GM12878 (cell line): Measurements from ENCODE around the gene ACACB.

Experiments
- POLR2A ChIP-seq: IDR thresholded peaks from 2 replicates; pipeline ENCODE4 v1.6.1; 2011; ENCODE audit warnings: low read depth, mild to moderate bottlenecking, low read length
- POLR2AphosphoS5 ChIP-seq: IDR thresholded peaks from 2 replicates; pipeline ENCODE4 v1.6.1; 2011; ENCODE audit warnings: mild to moderate bottlenecking, low read length, inconsistent platforms
- RAD21 ChIP-seq: IDR thresholded peaks from 2 replicates; pipeline ENCODE4 v1.6.1; 2011; ENCODE audit warnings: mild to moderate bottlenecking, low read depth, low read length, moderate library complexity; ENCODE audit not compliant: insufficient read depth
- TF ChIP-seq, protein P1 (sequence below), 3 experiments: IDR thresholded peaks in 2 of 3; conservative IDR thresholded peaks in 1 of 3; 2 replicates each; pipeline ENCODE4 v1.5.1; 2011; ENCODE audit warnings: low read depth in 3 of 3, low read length in 3 of 3, mild to moderate bottlenecking in 3 of 3, control low read depth in 2 of 3, moderate library complexity in 2 of 3, inconsistent platforms in 1 of 3, mixed read lengths in 1 of 3; ENCODE audit not compliant: control insufficient read depth in 2 of 3, insufficient read depth in 1 of 3; ENCODE audit errors: extremely low read depth in 1 of 3
- TF ChIP-seq, protein P2 (sequence below): IDR thresholded peaks from 2 replicates; pipeline ENCODE4 v1.6.1; 2012; ENCODE audit warnings: mild to moderate bottlenecking, low read depth, low read length
- TF ChIP-seq, protein P3 (sequence below): fragments of 450-650 bp; IDR thresholded peaks from 2 replicates; pipeline ENCODE4 v1.6.1; 2018; ENCODE audit warnings: borderline replicate concordance, mild to moderate bottlenecking; ENCODE audit not compliant: partially characterized antibody

DNA sequence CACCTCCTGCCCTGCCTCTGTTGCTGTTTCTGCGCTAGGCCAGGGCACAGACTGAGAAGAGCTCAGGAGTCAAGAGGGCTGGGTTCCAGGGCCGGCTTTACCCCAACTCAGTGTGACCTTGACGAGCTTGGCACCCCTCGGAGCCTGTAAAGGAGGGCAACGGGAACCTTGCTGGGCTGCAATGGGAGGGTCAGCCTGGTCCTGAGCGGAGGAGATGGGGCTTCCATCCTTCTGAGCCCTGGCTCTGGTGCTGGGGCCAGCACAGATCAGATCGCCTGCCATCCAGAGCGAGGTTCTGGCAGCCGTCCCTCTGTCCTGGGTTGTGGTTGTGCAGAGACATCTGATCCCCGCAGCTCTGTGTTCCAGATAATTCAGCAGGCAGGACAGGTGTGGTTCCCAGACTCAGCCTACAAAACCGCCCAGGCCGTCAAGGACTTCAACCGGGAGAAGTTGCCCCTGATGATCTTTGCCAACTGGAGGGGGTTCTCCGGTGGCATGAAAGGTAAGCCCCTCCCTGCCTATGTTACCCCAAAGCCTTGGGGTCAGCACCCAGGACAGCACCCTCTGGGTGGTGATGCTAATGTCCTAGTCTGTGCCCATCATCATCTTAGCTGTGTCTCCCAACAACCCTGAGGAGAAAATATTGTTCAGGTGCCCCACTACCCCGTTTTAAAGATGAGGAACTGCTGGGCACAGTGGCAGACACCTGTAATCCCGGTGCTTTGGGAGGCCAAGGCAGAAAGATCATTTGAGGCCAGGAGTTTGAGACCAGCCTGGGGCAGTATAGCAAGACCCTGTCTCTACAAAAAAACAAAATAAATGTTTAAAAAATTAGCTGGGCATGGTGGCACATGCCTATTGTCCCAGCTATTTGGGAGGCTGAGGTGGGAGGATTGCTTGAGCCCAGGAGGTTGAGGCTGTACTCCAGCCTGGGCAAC, 142.5 kb downstream of the ACACB start:
- TF ChIP-seq, protein P1, sequence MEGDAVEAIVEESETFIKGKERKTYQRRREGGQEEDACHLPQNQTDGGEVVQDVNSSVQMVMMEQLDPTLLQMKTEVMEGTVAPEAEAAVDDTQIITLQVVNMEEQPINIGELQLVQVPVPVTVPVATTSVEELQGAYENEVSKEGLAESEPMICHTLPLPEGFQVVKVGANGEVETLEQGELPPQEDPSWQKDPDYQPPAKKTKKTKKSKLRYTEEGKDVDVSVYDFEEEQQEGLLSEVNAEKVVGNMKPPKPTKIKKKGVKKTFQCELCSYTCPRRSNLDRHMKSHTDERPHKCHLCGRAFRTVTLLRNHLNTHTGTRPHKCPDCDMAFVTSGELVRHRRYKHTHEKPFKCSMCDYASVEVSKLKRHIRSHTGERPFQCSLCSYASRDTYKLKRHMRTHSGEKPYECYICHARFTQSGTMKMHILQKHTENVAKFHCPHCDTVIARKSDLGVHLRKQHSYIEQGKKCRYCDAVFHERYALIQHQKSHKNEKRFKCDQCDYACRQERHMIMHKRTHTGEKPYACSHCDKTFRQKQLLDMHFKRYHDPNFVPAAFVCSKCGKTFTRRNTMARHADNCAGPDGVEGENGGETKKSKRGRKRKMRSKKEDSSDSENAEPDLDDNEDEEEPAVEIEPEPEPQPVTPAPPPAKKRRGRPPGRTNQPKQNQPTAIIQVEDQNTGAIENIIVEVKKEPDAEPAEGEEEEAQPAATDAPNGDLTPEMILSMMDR (IDR thresholded peaks at IDR 0.05 in 2 of 3, conservative IDR thresholded peaks at IDR 0.05 in 1 of 3; ENCODE audit: control insufficient read depth in 2 of 3, extremely low read depth in 1 of 3, insufficient read depth in 1 of 3, low read depth in 3 of 3, low read length in 3 of 3), result no peak
- TF ChIP-seq POLR2AphosphoS5, result no peak
- TF ChIP-seq, protein P2, sequence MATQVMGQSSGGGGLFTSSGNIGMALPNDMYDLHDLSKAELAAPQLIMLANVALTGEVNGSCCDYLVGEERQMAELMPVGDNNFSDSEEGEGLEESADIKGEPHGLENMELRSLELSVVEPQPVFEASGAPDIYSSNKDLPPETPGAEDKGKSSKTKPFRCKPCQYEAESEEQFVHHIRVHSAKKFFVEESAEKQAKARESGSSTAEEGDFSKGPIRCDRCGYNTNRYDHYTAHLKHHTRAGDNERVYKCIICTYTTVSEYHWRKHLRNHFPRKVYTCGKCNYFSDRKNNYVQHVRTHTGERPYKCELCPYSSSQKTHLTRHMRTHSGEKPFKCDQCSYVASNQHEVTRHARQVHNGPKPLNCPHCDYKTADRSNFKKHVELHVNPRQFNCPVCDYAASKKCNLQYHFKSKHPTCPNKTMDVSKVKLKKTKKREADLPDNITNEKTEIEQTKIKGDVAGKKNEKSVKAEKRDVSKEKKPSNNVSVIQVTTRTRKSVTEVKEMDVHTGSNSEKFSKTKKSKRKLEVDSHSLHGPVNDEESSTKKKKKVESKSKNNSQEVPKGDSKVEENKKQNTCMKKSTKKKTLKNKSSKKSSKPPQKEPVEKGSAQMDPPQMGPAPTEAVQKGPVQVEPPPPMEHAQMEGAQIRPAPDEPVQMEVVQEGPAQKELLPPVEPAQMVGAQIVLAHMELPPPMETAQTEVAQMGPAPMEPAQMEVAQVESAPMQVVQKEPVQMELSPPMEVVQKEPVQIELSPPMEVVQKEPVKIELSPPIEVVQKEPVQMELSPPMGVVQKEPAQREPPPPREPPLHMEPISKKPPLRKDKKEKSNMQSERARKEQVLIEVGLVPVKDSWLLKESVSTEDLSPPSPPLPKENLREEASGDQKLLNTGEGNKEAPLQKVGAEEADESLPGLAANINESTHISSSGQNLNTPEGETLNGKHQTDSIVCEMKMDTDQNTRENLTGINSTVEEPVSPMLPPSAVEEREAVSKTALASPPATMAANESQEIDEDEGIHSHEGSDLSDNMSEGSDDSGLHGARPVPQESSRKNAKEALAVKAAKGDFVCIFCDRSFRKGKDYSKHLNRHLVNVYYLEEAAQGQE, result peak; percentile 68; the same call in 1 of the 2 replicates
- no peak for TF ChIP-seq POLR2A
- TF ChIP-seq, protein P3, sequence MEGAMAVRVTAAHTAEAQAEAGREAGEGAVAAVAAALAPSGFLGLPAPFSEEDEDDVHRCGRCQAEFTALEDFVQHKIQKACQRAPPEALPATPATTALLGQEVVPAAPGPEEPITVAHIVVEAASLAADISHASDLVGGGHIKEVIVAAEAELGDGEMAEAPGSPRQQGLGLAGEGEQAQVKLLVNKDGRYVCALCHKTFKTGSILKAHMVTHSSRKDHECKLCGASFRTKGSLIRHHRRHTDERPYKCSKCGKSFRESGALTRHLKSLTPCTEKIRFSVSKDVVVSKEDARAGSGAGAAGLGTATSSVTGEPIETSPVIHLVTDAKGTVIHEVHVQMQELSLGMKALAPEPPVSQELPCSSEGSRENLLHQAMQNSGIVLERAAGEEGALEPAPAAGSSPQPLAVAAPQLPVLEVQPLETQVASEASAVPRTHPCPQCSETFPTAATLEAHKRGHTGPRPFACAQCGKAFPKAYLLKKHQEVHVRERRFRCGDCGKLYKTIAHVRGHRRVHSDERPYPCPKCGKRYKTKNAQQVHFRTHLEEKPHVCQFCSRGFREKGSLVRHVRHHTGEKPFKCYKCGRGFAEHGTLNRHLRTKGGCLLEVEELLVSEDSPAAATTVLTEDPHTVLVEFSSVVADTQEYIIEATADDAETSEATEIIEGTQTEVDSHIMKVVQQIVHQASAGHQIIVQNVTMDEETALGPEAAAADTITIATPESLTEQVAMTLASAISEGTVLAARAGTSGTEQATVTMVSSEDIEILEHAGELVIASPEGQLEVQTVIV, result no peak
- TF ChIP-seq RAD21, result no peak
